Endothelial cell of umbilical vein (primary cell): Measurements from ENCODE around the gene RAB4A.

Experiments
- EZH2 ChIP-seq: IDR thresholded peaks from 2 replicates; pipeline ENCODE4 v1.6.1; 2012; ENCODE audit warnings: borderline replicate concordance, low read depth, mild to moderate bottlenecking, moderate library complexity, low read length, inconsistent platforms; ENCODE audit not compliant: severe bottlenecking
- FOS ChIP-seq: IDR thresholded peaks from 2 replicates; pipeline ENCODE4 v1.6.1; 2011; ENCODE audit warnings: mild to moderate bottlenecking, low read length, moderate library complexity, borderline replicate concordance; ENCODE audit not compliant: insufficient read depth
- GATA2 ChIP-seq: IDR thresholded peaks from 2 replicates; pipeline ENCODE4 v1.7.0; 2011; ENCODE audit warnings: low read depth, mild to moderate bottlenecking, moderate library complexity, mixed read lengths, low read length; ENCODE audit not compliant: insufficient read length, insufficient read depth
- JUN ChIP-seq: IDR thresholded peaks from 2 replicates; pipeline ENCODE4 v1.6.1; 2011; ENCODE audit warnings: borderline replicate concordance, low read depth; ENCODE audit not compliant: insufficient read length, insufficient read depth
- MYC ChIP-seq: IDR thresholded peaks from one replicate; pipeline ENCODE4 v1.6.1; 2011; ENCODE audit warnings: mild to moderate bottlenecking, low read depth, low read length
- POLR2A ChIP-seq: IDR thresholded peaks from 2 replicates; pipeline ENCODE4 v1.6.1; 2012; ENCODE audit warnings: low read depth, mild to moderate bottlenecking, control low read depth, low read length
- TF ChIP-seq, protein P1 (sequence below), 2 donors: IDR thresholded peaks; 1 replicate in 1 of 2; 2 replicates in 1 of 2; pipeline ENCODE4 v1.5.1; 2011; ENCODE audit warnings: low read length in 2 of 2, mild to moderate bottlenecking in 2 of 2, moderate library complexity in 2 of 2, control low read depth in 1 of 2, inconsistent platforms in 1 of 2, low read depth in 1 of 2; ENCODE audit not compliant: insufficient read depth in 1 of 2; ENCODE audit errors: extremely low read depth in 1 of 2

GRCh38 chr1:229297746-229298145 lies 26.8 kb downstream of the RAB4A start:
- TF ChIP-seq, protein P1, sequence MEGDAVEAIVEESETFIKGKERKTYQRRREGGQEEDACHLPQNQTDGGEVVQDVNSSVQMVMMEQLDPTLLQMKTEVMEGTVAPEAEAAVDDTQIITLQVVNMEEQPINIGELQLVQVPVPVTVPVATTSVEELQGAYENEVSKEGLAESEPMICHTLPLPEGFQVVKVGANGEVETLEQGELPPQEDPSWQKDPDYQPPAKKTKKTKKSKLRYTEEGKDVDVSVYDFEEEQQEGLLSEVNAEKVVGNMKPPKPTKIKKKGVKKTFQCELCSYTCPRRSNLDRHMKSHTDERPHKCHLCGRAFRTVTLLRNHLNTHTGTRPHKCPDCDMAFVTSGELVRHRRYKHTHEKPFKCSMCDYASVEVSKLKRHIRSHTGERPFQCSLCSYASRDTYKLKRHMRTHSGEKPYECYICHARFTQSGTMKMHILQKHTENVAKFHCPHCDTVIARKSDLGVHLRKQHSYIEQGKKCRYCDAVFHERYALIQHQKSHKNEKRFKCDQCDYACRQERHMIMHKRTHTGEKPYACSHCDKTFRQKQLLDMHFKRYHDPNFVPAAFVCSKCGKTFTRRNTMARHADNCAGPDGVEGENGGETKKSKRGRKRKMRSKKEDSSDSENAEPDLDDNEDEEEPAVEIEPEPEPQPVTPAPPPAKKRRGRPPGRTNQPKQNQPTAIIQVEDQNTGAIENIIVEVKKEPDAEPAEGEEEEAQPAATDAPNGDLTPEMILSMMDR (IDR thresholded peaks at IDR 0.05; ENCODE audit: extremely low read depth in 1 of 2, insufficient read depth in 1 of 2, low read depth in 1 of 2, low read length in 2 of 2) = no peak
- TF ChIP-seq EZH2 (no peak), JUN (no peak), GATA2 (no peak), MYC (no peak), POLR2A (no peak), FOS (no peak)
